Measurements from ENCODE around the gene PIP5K1C. TPM values are rescaled to one million over a fixed set of nuclear protein-coding genes. Genes with fewer than 3 reads are reported as not detected.
A peak's percentile ranks its signal among the peaks of the same experiment; 100 is the strongest.

The PIP5K1C gene
- total and polyA plus RNA-seq, 9 donors = 8.4 to 30.0 (median 23.9) TPM

DNA sequence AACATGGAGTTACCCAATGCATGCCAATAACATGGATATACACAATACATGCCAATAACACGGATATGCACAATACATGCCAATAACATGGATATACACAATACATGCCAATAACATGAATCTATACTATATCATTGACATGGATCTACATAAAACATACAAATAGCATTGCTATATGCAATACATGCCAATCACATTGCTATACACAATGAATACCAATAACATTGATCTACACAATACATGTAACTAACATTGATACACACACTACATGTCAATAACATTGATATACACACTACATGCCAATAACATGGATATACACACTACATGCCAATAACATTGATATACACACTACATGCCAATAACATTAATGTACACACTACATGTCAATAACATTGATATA is 932 bp upstream of the PIP5K1C start:
- Histone ChIP-seq H3K27me3 (ENCODE audit: control insufficient read depth, insufficient read depth, low read length) (no peaks in the 10 kb centered on the region), H3K27ac (ENCODE audit: low read length) (no peak overlapping the region), H3K36me3 (ENCODE audit: control insufficient read depth, insufficient read depth, low read length) (no peaks in the 10 kb centered on the region), H3K9me3 (replicated peaks; ENCODE audit: control insufficient read depth, low read depth, low read length) (no peaks in the 10 kb centered on the region), H3K4me3 (ENCODE audit: low read length) (no peak overlapping the region), H3K4me1 (ENCODE audit: control insufficient read depth, insufficient read depth, low read length) (peaks cover 19% of the 10 kb centered on the region)
- no peak for DNase-seq
- 40% methylated on average over 1 of the region's 1 CpG for WGBS (ENCODE audit: insufficient coverage)

DNA sequence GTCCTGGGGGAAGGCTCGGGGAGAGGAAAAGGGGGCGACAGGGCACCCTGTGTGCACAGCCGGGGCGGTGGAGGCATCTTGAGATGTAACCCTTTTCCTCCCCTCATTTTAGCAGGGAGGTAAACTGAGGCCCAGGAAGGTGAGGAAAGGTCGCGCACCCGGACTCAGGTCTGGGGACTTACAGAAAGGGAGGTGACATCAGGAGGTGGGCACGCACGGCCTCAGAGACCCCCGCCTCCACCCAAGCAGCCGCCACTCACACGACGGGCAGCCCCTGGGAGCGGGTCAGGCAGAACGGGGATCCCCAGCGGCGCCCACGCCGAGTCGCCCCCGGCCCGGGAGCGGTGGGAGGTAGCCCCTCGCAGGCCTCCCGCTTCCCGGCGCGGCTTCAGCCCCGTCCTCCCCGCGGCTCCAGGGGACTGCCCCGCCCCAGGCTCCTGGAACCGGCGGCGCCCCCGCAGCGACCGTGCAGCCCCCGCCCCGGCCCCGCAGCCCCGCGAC is 477 bp downstream of the PIP5K1C start:
- 0% methylated on average over 33 of the region's 43 CpGs for WGBS (ENCODE audit: insufficient coverage)

DNA sequence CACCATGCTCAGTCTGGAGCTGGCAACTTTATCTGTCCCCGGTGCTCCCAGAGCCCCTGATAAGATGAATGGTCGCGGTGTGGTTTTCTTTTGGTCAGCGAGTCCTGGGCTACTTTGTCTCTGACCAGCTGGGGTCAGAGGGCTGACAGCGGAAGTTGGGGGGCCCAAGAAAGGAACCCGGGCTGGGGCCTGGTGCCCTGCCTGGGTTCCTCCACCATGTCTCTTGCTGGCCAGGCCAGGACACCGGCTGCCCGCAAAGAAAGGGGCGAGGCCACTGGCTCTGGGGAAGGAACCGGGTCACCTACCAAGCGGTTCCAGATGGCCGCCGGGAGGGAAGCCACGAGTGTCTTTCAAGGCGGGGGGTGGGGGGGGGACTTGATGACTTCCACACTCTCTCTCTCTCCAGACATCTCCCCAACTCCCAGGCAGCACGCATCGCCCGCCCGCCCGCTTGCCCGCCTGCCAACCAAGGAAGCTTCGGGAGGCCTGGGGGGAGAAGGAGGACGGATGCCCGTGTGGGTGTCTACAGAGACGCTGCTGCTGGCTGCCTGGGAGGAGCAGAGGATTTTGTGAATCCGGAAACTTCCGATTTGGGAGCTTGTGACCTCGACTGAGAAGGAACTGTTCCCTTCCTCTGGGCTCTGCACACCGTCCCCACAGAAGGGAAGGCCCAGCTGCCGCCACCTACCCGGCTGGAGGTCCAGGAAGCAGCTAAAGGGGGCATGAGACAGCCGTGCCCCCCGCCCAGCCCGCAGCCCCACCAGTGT is 1.1 kb downstream of the PIP5K1C start:
- H3K27ac ChIP-seq (ENCODE audit: low read length) = peak overlapping the region; percentile 68
- peak overlapping the region; percentile 56 for H3K4me3 ChIP-seq (ENCODE audit: low read length)
- H3K27me3 ChIP-seq (ENCODE audit: control insufficient read depth, insufficient read depth, low read length) = no peaks in the 10 kb centered on the region
- H3K9me3 ChIP-seq (replicated peaks; ENCODE audit: control insufficient read depth, low read depth, low read length) = no peaks in the 10 kb centered on the region
- H3K36me3 ChIP-seq (ENCODE audit: control insufficient read depth, insufficient read depth, low read length) = peaks cover 9% of the 10 kb centered on the region
- H3K4me1 ChIP-seq (ENCODE audit: control insufficient read depth, insufficient read depth, low read length) = peaks cover 21% of the 10 kb centered on the region
- DNase-seq = peak; percentile 85
- WGBS (ENCODE audit: insufficient coverage) = 4% methylated on average over 16 of the region's 34 CpGs

More for the DNA sequence above, 477 bp downstream of the PIP5K1C start:
- H3K27ac ChIP-seq (ENCODE audit: low read length) = peak overlapping the region; percentile 68
- H3K27me3 ChIP-seq (ENCODE audit: control insufficient read depth, insufficient read depth, low read length) = no peaks in the 10 kb centered on the region
- peaks cover 9% of the 10 kb centered on the region for H3K36me3 ChIP-seq (ENCODE audit: control insufficient read depth, insufficient read depth, low read length)
- no peak for DNase-seq
- H3K4me3 ChIP-seq (ENCODE audit: low read length) = peak overlapping the region; percentile 56
- H3K4me1 ChIP-seq (ENCODE audit: control insufficient read depth, insufficient read depth, low read length) = peaks cover 19% of the 10 kb centered on the region
- no peaks in the 10 kb centered on the region for H3K9me3 ChIP-seq (replicated peaks; ENCODE audit: control insufficient read depth, low read depth, low read length)

DNA sequence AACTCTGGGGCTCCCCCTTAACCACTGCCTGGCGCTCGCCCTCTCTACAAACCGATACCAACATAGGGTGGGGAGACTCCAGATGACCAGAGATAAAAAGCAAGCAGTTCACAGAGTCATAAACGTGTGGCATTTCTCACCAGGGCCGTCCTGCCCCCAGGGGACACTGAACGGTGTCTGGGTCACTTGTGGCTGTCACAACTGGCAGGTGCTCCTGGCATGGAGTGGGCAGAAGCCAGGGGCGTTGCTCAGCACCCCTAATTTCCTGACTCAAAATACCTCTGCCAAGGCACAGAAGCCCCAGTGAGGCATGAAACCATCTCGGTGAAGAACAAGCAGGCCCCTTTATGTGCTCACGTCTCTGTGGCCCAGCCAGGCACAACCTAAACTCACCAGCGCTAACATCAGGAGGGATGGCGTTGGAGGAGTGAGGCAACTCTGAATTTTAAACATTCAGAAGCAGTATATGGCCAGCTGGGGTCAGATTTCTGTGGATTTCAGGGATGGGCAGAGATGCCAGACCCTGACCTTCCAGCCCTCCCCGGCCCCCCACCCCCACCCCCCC is 1.8 kb downstream of the PIP5K1C start:
- H3K4me1 ChIP-seq (ENCODE audit: control insufficient read depth, insufficient read depth, low read length) = peaks cover 24% of the 10 kb centered on the region
- no peak overlapping the region for H3K4me3 ChIP-seq (ENCODE audit: low read length)
- H3K9me3 ChIP-seq (replicated peaks; ENCODE audit: control insufficient read depth, low read depth, low read length) = no peaks in the 10 kb centered on the region
- no peak for DNase-seq
- 33% methylated on average over 4 of the region's 12 CpGs for WGBS (ENCODE audit: insufficient coverage)
- H3K36me3 ChIP-seq (ENCODE audit: control insufficient read depth, insufficient read depth, low read length) = peaks cover 9% of the 10 kb centered on the region
- no peak overlapping the region for H3K27ac ChIP-seq (ENCODE audit: low read length)
- H3K27me3 ChIP-seq (ENCODE audit: control insufficient read depth, insufficient read depth, low read length) = no peaks in the 10 kb centered on the region

DNA sequence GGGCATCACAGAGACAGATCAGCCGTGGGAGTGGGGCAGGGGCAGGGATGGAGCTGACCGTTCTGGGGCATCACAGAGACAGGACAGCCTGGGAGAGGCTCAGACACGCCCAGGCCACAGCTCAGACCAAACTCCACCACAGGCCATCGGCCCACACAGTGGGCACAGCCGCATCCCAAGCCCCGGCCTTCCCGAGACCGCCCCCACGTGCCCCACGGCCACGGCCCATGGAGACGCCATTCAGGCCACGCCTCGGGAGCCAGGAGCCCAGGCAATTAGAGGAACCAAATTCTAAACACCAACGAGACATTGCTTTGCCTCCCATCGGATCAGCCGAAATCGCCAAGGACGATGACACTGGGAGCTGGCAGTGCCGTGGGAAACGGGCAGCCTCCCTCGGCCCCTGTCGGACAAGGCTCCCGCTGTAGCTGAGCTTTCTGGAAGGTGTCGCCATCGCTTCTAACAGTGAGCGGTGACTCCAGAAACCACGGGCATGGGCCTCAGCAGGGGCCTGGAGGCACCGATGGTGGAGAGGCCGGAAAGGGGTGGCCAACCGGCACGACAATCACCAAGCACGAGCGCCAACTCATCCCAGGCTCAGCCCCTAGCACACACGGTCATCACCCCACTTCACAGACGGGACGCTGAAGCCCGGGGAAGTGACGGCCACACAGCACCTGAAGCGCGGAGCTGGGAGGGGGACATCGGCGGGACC is 2.4 kb downstream of the PIP5K1C start:
- Histone ChIP-seq H3K9me3 (replicated peaks; ENCODE audit: control insufficient read depth, low read depth, low read length) (no peaks in the 10 kb centered on the region), H3K27me3 (ENCODE audit: control insufficient read depth, insufficient read depth, low read length) (no peaks in the 10 kb centered on the region), H3K27ac (ENCODE audit: low read length) (no peak overlapping the region), H3K4me3 (ENCODE audit: low read length) (no peak overlapping the region), H3K36me3 (ENCODE audit: control insufficient read depth, insufficient read depth, low read length) (peaks cover 9% of the 10 kb centered on the region), H3K4me1 (ENCODE audit: control insufficient read depth, insufficient read depth, low read length) (peaks cover 30% of the 10 kb centered on the region)
- whole genome bisulfite sequencing (ENCODE audit: insufficient coverage) = 85% methylated on average over 37 of the region's 43 CpGs
- DNase-seq = no peak

DNA sequence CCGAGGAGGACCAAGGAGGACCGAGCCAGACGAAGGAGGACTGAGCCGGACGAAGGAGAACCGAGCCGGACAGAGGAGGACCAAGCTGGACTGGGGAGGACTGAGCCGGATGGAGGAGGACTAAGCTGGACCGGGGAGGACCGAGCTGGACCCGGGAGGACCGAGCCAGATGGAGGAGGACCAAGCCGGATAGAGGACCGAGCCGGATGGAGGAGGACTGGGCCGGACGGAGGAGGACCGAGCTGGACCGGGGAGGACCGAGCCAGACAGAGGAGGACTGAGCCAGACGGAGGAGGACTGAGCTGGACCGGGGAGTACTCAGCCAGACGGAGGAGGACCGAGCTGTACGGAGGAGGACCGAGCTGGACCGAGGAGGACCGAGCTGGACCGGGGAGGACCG is 3.2 kb downstream of the PIP5K1C start:
- H3K4me1 ChIP-seq (ENCODE audit: control insufficient read depth, insufficient read depth, low read length) = peaks cover 31% of the 10 kb centered on the region
- no peak for DNase-seq
- H3K27ac ChIP-seq (ENCODE audit: low read length) = no peak overlapping the region
- no peaks in the 10 kb centered on the region for H3K9me3 ChIP-seq (replicated peaks; ENCODE audit: control insufficient read depth, low read depth, low read length)
- peaks cover 9% of the 10 kb centered on the region for H3K36me3 ChIP-seq (ENCODE audit: control insufficient read depth, insufficient read depth, low read length)
- 92% methylated on average over 30 of the region's 30 CpGs for WGBS (ENCODE audit: insufficient coverage)
- H3K27me3 ChIP-seq (ENCODE audit: control insufficient read depth, insufficient read depth, low read length) = no peaks in the 10 kb centered on the region
- no peak overlapping the region for H3K4me3 ChIP-seq (ENCODE audit: low read length)

DNA sequence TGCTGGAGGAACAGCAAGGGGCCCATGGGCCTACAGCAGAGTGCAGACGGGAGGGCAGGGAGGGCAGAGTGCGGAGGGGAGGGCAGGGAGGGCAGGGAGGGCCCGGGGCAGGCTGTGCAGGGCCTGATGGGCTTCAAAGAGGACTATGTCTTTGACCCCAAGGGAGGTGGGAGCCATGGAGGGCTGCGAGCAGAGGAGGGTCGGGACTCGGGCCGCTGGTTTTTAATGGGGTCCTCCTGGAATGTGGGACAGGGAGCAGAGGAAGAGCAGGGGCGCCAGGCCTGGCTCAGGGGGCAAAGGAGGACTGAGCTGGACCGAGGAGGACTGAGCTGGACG is 3.6 kb downstream of the PIP5K1C start:
- H3K4me3 ChIP-seq (ENCODE audit: low read length) = no peak overlapping the region
- peaks cover 9% of the 10 kb centered on the region for H3K36me3 ChIP-seq (ENCODE audit: control insufficient read depth, insufficient read depth, low read length)
- no peaks in the 10 kb centered on the region for H3K9me3 ChIP-seq (replicated peaks; ENCODE audit: control insufficient read depth, low read depth, low read length)
- DNase-seq = no peak
- H3K27me3 ChIP-seq (ENCODE audit: control insufficient read depth, insufficient read depth, low read length) = no peaks in the 10 kb centered on the region
- WGBS (ENCODE audit: insufficient coverage) = 85% methylated on average over 10 of the region's 10 CpGs
- H3K27ac ChIP-seq (ENCODE audit: low read length) = no peak overlapping the region
- H3K4me1 ChIP-seq (ENCODE audit: control insufficient read depth, insufficient read depth, low read length) = peaks cover 31% of the 10 kb centered on the region

DNA sequence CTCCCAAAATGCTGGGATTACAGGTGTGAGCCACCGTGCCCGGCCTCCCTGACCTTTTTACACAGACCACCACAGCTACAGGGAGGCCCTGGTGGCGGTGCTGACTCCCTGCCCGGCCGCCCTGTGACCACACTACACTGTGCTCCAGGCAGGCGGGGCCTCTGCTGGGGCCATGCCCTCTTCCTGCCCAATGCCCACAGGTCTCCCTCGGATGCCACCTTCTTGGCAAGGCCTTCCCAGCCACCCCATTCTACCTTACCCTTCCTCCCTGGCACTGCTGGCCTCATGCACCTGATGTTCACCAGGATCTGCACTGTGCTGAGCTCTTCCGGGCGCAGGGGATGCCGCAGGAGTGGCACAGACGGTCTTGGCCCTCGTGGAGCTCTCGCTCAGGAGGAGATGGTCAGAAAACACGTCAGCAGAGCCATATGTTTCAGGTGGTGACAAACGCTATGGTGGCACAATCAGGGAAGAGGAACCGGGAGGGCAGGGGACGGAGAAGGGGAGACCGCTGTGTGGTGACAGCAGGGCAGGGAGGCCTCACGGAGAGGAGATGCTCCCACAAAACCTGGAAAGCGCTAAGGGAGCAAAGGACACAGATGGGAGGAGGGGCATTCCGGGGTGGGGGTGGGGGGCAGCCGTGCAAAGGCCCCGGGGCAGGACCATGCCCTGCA is 4.1 kb downstream of the PIP5K1C start:
- Histone ChIP-seq H3K27me3 (ENCODE audit: control insufficient read depth, insufficient read depth, low read length) (no peaks in the 10 kb centered on the region), H3K4me1 (ENCODE audit: control insufficient read depth, insufficient read depth, low read length) (peaks cover 31% of the 10 kb centered on the region), H3K36me3 (ENCODE audit: control insufficient read depth, insufficient read depth, low read length) (peaks cover 9% of the 10 kb centered on the region), H3K4me3 (ENCODE audit: low read length) (no peak overlapping the region), H3K27ac (ENCODE audit: low read length) (no peak overlapping the region), H3K9me3 (replicated peaks; ENCODE audit: control insufficient read depth, low read depth, low read length) (no peaks in the 10 kb centered on the region)
- no peak for DNase-seq
- 89% methylated on average over 22 of the region's 23 CpGs for WGBS (ENCODE audit: insufficient coverage)

DNA sequence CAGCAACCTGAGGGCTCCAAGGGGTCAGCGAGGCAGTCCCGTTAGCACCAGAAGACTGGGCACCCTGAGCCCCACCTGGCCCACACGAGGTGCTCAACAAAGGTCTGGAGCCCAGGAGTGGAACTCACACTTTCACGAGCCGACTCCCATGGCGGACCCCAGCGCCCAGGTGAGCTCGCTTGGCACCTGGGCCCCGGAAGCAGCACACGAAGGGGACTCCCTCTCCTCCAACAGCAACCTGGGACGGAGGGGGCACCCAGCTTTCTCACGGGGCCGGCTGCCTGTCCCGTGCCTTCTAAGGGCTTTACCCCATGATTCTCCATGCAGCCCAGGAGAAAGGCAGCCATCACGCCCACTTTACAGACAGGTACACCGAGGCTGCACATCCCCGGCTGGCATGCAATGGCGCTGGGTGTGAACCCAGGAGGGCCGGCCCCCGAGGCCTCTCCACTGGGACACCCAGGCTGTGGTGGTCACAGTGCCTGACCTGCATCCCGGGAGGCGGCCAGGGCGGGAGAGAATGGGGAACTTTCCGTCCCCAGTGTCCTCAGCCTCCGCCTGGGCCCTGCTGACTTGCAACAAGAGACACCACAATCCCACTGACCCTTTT is 5.0 kb downstream of the PIP5K1C start:
- Histone ChIP-seq H3K4me1 (ENCODE audit: control insufficient read depth, insufficient read depth, low read length) (peaks cover 31% of the 10 kb centered on the region), H3K9me3 (replicated peaks; ENCODE audit: control insufficient read depth, low read depth, low read length) (no peaks in the 10 kb centered on the region), H3K36me3 (ENCODE audit: control insufficient read depth, insufficient read depth, low read length) (peaks cover 9% of the 10 kb centered on the region), H3K27ac (ENCODE audit: low read length) (no peak overlapping the region), H3K4me3 (ENCODE audit: low read length) (no peak overlapping the region), H3K27me3 (ENCODE audit: control insufficient read depth, insufficient read depth, low read length) (no peaks in the 10 kb centered on the region)
- WGBS (ENCODE audit: insufficient coverage) = 91% methylated on average over 21 of the region's 25 CpGs
- DNase-seq = no peak
